SU-DHL-6 (cell line): ENCODE results near the gene ANKRD33.

ENCODE experiments used
- H2AFZ ChIP-seq: fragments of 200-600 bp; sonication (generic); 2 replicates; pipeline ENCODE4 v1.6.1; 2014; ENCODE audit warnings: low read depth, mild to moderate bottlenecking, moderate library complexity, mixed read lengths, antibody characterized with exemption, low read length; ENCODE audit not compliant: severe bottlenecking
- H3F3A ChIP-seq: fragments of 200-600 bp; shearing (Covaris generic); 2 replicates; pipeline ENCODE4 v1.6.0; 2016; ENCODE audit warnings: antibody characterized with exemption, mild to moderate bottlenecking; ENCODE audit not compliant: insufficient read depth
- H3K27ac ChIP-seq: fragments of 200-600 bp; sonication (generic); 2 replicates; pipeline ENCODE4 v1.5.1; 2016; ENCODE audit warnings: low read depth, mild to moderate bottlenecking, low read length, moderate library complexity, mixed read lengths
- H3K27me3 ChIP-seq: fragments of 200-600 bp; sonication (generic), shearing (Covaris generic); 2 replicates; pipeline ENCODE4 v1.6.0; 2014; ENCODE audit warnings: mild to moderate bottlenecking, low read length
- H3K36me3 ChIP-seq: fragments of 200-600 bp; sonication (generic); 2 replicates; pipeline ENCODE4 v1.6.1; 2014; ENCODE audit warnings: mild to moderate bottlenecking, low read length, mixed read lengths
- H3K4me2 ChIP-seq: fragments of 300-600, 200-600 bp; shearing (Covaris generic), sonication (generic); 2 replicates; pipeline ENCODE4 v1.6.0; 2014; ENCODE audit warnings: low read length, low read depth, mild to moderate bottlenecking; ENCODE audit not compliant: poor library complexity, severe bottlenecking
- H3K4me3 ChIP-seq: fragments of 200-600 bp; sonication (generic); 2 replicates; pipeline ENCODE4 v1.5.1; 2014; ENCODE audit warnings: antibody characterized with exemption, low read length, mild to moderate bottlenecking, mixed read lengths; ENCODE audit not compliant: insufficient read depth, poor library complexity, severe bottlenecking
- H3K79me2 ChIP-seq: fragments of 200-600 bp; sonication (generic); 2 replicates; pipeline ENCODE4 v1.6.1; 2014; ENCODE audit warnings: mild to moderate bottlenecking, low read length, moderate library complexity; ENCODE audit not compliant: insufficient read depth
- H3K9ac ChIP-seq: fragments of 200-600 bp; sonication (generic); 2 replicates; pipeline ENCODE4 v1.7.0; 2014; ENCODE audit warnings: mild to moderate bottlenecking, low read length
- H3K9me2 ChIP-seq: fragments of 200-600 bp; sonication (generic); replicated peaks from 2 replicates; pipeline ENCODE4 v1.6.1; 2014; ENCODE audit warnings: low read length; ENCODE audit not compliant: insufficient read depth
- H3K9me3 ChIP-seq: fragments of 200-600 bp; sonication (generic); 2 replicates; pipeline ENCODE4 v1.6.1; 2014; ENCODE audit warnings: low read length, mixed read lengths; ENCODE audit not compliant: insufficient read depth
- H4K20me1 ChIP-seq: fragments of 200-600 bp; sonication (generic); 2 replicates; pipeline ENCODE4 v1.6.1; 2014; ENCODE audit warnings: low read depth, mild to moderate bottlenecking, antibody characterized with exemption, low read length, moderate library complexity, mixed read lengths
- CTCF ChIP-seq: fragments of 200-600 bp; sonication (generic); IDR thresholded peaks from one replicate; pipeline ENCODE4 v1.5.1; 2017; ENCODE audit warnings: antibody characterized with exemption, mild to moderate bottlenecking, low read length, moderate library complexity; ENCODE audit not compliant: insufficient read depth, poor library complexity, severe bottlenecking
- EZH2phosphoT487 ChIP-seq: fragments of 200-600 bp; sonication (generic), shearing (Covaris generic); conservative IDR thresholded peaks from 2 replicates; pipeline ENCODE4 v1.6.1; 2018; ENCODE audit warnings: mild to moderate bottlenecking, antibody characterized with exemption, low read length, moderate library complexity, mixed read lengths

The ANKRD33 gene

GRCh38 chr12:51907856-51908425 lies 20.0 kb downstream of the ANKRD33 start:
- no peaks in the 10 kb centered on the region for H3F3A ChIP-seq
- TF ChIP-seq EZH2phosphoT487 (no peak), CTCF (no peak)
- no peak overlapping the region for H3K4me3 ChIP-seq
- H3K9me2 ChIP-seq: no peaks in the 10 kb centered on the region
- H3K27me3 ChIP-seq: no peaks in the 10 kb centered on the region
- no peaks in the 10 kb centered on the region for H3K79me2 ChIP-seq
- H3K4me2 ChIP-seq: no peak overlapping the region
- H3K36me3 ChIP-seq: no peaks in the 10 kb centered on the region
- no peaks in the 10 kb centered on the region for H3K9me3 ChIP-seq
- no peaks in the 10 kb centered on the region for H4K20me1 ChIP-seq
- no peak overlapping the region for H2AFZ ChIP-seq
- H3K9ac ChIP-seq: no peak overlapping the region
- H3K27ac ChIP-seq: no peak overlapping the region

GRCh38 chr12:51908876-51909592 lies 21.1 kb downstream of the ANKRD33 start:
- no peak overlapping the region for H3K4me2 ChIP-seq
- no peaks in the 10 kb centered on the region for H3K9me3 ChIP-seq
- no peak overlapping the region for H3K9ac ChIP-seq
- no peaks in the 10 kb centered on the region for H3K27me3 ChIP-seq
- H3K4me3 ChIP-seq: no peak overlapping the region
- H3K36me3 ChIP-seq: no peaks in the 10 kb centered on the region
- H3K79me2 ChIP-seq: no peaks in the 10 kb centered on the region
- no peak for TF ChIP-seq EZH2phosphoT487
- no peak for TF ChIP-seq CTCF
- H3F3A ChIP-seq: no peaks in the 10 kb centered on the region
- H4K20me1 ChIP-seq: no peaks in the 10 kb centered on the region
- H2AFZ ChIP-seq: no peak overlapping the region
- no peak overlapping the region for H3K27ac ChIP-seq
- no peaks in the 10 kb centered on the region for H3K9me2 ChIP-seq

GRCh38 chr12:51910168-51910567 lies 22.3 kb downstream of the ANKRD33 start:
- H4K20me1 ChIP-seq: no peaks in the 10 kb centered on the region
- H3K36me3 ChIP-seq: no peaks in the 10 kb centered on the region
- H3F3A ChIP-seq: no peaks in the 10 kb centered on the region
- H3K79me2 ChIP-seq: no peaks in the 10 kb centered on the region
- H3K9me2 ChIP-seq: no peaks in the 10 kb centered on the region
- no peak overlapping the region for H3K27ac ChIP-seq
- no peak overlapping the region for H3K4me3 ChIP-seq
- H2AFZ ChIP-seq: no peak overlapping the region
- H3K9me3 ChIP-seq: no peaks in the 10 kb centered on the region
- no peak overlapping the region for H3K9ac ChIP-seq
- no peaks in the 10 kb centered on the region for H3K27me3 ChIP-seq
- TF ChIP-seq EZH2phosphoT487 (no peak), CTCF (no peak)
- H3K4me2 ChIP-seq: no peak overlapping the region
